HG03103 (cell line): ENCODE measurements around the gene TRIM43B.
"Not testable (repeated sequence)": the region's sequence is repeated elsewhere in the genome, so short reads cannot be mapped to it uniquely, and the experiment has no call there.

Experiments
- ATAC-seq: cut with Tn5 transposase; IDR thresholded peaks from one replicate; pipeline ENCODE4 v1.9.1; 2021; ENCODE audit warnings: low read depth; ENCODE audit not compliant: unreplicated experiment

The TRIM43B gene

DNA sequence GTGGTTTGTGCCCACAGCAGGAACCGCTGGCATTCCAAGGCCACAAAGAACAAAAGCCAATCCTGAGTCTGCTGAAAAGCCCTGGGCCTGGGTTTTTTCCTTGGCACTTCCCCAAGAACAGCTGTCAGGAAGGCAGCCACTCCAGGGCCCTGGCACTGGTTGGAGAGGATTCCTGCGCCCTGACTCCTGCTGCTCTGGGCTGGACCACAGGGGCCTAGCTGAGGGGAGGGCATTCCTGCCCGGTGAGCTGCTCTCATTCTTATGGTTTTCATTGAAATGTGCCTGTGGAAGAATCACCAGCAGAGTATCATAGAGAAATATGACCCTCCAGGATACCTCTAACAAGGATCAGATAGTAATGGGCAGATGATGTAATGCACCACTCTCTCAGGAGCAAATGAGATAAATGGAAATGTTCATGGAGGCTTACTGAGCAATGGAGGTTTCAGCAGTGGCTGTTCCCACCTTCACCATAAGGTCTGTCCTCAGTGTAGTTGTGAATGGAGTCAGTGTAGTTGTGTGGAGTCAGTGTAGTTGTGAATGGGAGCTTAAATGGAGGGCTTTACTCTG is 50.0 kb downstream of the TRIM43B start:
- ATAC-seq, result not testable (repeated sequence)

DNA sequence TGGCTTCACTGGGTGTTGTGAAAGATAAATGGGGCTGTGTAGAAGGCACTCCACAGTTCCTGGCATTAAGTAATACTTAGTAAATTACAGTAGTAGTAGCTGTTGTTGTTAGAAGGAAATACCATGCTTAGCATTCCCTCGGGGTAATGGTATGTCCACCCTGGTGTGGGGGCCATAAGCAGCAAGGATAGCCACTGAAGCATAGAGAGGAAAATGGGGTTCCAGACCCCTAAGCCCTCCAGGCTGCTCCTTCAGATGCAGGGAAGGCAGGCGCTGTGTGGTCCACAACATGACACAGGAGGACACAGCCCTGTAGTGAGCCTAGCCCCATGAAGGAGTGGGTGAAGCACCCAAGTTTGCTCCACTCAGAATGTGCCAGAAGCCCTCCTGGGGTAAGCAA is 50.6 kb downstream of the TRIM43B start:
- not testable (repeated sequence) for ATAC-seq

DNA sequence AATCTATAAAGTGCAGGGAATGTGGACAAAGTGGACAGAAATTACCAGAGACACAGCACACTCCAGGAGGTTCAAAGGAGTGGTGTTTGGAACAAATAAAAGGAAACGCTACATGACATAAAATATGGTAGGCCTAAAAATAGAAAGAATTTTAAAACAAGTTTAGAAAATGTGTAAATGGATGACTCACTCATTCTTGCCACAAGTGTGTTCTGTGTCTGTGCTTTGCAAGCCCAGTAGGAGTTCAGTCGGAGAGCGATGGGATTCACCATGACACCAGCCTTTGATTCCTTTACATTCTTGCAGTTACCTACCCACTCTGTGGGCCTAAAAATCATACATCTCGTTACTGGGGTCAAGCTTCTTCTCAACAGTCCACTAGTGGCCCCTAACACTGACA is 51.2 kb downstream of the TRIM43B start:
- not testable (repeated sequence) for ATAC-seq

DNA sequence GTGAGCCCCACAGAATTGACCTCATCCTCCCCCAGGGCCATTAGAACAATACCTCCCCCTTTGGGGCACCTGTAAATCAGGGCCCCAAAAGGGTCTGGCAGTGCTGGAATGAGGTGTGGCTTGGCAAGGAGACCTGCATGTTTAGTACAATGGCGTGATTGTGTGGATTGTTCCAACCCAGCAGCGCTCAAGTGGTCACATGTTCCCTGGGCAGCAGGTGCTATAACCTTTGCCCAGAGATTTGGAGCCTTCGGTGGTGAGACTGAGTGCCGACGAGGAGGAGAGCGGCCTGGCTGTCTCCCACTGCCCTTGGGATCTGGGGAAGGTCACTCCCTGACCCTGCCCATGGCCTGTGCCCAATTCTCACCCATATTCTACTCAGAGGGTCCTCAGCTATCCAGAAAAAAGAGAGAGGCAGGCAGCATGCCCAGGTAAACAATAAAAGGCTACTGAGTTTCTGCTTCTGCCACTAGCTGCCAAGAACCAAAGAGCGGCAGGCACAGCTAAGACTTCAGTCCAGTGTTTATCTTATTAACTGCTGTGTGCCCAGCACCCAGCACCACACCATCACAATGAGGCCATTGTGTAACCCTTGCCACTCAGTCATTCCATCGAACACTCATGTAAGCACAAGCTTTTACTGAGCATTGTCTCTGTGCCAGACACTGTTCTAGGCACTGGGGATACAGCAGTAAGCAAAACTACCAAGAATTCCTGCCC is 54.6 kb downstream of the TRIM43B start:
- ATAC-seq, result not testable (repeated sequence)

DNA sequence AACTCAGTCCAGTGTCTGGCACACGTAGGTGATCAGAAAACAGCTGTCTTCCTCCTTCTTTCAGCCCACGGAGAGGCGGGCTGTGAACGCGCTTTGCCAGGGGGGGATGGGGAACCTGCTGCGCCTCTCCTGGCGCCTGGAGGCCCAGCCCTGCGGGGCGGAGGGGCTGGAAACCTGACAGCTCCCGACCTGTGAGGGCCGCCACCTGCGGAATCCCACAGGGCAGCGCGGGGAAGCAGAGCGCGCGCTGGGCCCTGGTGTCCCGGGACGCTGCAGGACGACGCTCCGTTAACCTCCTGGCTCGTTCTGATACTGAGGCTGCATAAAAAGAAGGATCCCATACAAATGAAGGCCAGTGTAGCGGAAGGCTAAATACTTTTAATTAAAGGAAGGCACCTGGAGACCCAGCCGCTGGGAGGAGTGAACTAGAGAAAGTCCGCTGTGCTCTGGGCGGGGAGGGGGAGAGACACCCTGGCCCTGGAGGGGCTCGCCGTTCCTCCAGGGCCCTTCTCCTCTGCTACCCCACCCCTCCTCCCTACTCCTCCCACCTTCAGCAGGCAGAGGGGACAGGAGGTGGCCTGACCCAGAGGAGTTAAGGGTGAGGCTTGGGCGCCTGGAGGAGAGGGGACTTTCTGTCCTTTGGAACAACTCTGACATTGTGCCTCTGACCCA is 57.2 kb downstream of the TRIM43B start:
- ATAC-seq, result not testable (repeated sequence)
